SU-DHL-6 (cell line): ENCODE measurements around the gene MYO5C.

Experiments used
- H2AFZ ChIP-seq: fragments of 200-600 bp; sonication (generic); 2 replicates; pipeline ENCODE4 v1.6.1; 2014; ENCODE audit warnings: low read depth, mild to moderate bottlenecking, moderate library complexity, mixed read lengths, antibody characterized with exemption, low read length; ENCODE audit not compliant: severe bottlenecking
- H3F3A ChIP-seq: fragments of 200-600 bp; shearing (Covaris generic); 2 replicates; pipeline ENCODE4 v1.6.0; 2016; ENCODE audit warnings: antibody characterized with exemption, mild to moderate bottlenecking; ENCODE audit not compliant: insufficient read depth
- H3K27ac ChIP-seq: fragments of 200-600 bp; sonication (generic); 2 replicates; pipeline ENCODE4 v1.5.1; 2016; ENCODE audit warnings: low read depth, mild to moderate bottlenecking, low read length, moderate library complexity, mixed read lengths
- H3K27me3 ChIP-seq: fragments of 200-600 bp; sonication (generic), shearing (Covaris generic); 2 replicates; pipeline ENCODE4 v1.6.0; 2014; ENCODE audit warnings: mild to moderate bottlenecking, low read length
- H3K36me3 ChIP-seq: fragments of 200-600 bp; sonication (generic); 2 replicates; pipeline ENCODE4 v1.6.1; 2014; ENCODE audit warnings: mild to moderate bottlenecking, low read length, mixed read lengths
- H3K4me2 ChIP-seq: fragments of 300-600, 200-600 bp; shearing (Covaris generic), sonication (generic); 2 replicates; pipeline ENCODE4 v1.6.0; 2014; ENCODE audit warnings: low read length, low read depth, mild to moderate bottlenecking; ENCODE audit not compliant: poor library complexity, severe bottlenecking
- H3K4me3 ChIP-seq: fragments of 200-600 bp; sonication (generic); 2 replicates; pipeline ENCODE4 v1.5.1; 2014; ENCODE audit warnings: antibody characterized with exemption, low read length, mild to moderate bottlenecking, mixed read lengths; ENCODE audit not compliant: insufficient read depth, poor library complexity, severe bottlenecking
- H3K79me2 ChIP-seq: fragments of 200-600 bp; sonication (generic); 2 replicates; pipeline ENCODE4 v1.6.1; 2014; ENCODE audit warnings: mild to moderate bottlenecking, low read length, moderate library complexity; ENCODE audit not compliant: insufficient read depth
- H3K9ac ChIP-seq: fragments of 200-600 bp; sonication (generic); 2 replicates; pipeline ENCODE4 v1.7.0; 2014; ENCODE audit warnings: mild to moderate bottlenecking, low read length
- H3K9me2 ChIP-seq: fragments of 200-600 bp; sonication (generic); replicated peaks from 2 replicates; pipeline ENCODE4 v1.6.1; 2014; ENCODE audit warnings: low read length; ENCODE audit not compliant: insufficient read depth
- H3K9me3 ChIP-seq: fragments of 200-600 bp; sonication (generic); 2 replicates; pipeline ENCODE4 v1.6.1; 2014; ENCODE audit warnings: low read length, mixed read lengths; ENCODE audit not compliant: insufficient read depth
- H4K20me1 ChIP-seq: fragments of 200-600 bp; sonication (generic); 2 replicates; pipeline ENCODE4 v1.6.1; 2014; ENCODE audit warnings: low read depth, mild to moderate bottlenecking, antibody characterized with exemption, low read length, moderate library complexity, mixed read lengths
- EZH2phosphoT487 ChIP-seq: fragments of 200-600 bp; sonication (generic), shearing (Covaris generic); conservative IDR thresholded peaks from 2 replicates; pipeline ENCODE4 v1.6.1; 2018; ENCODE audit warnings: mild to moderate bottlenecking, antibody characterized with exemption, low read length, moderate library complexity, mixed read lengths
- TF ChIP-seq, protein P1 (sequence below): fragments of 200-600 bp; sonication (generic); IDR thresholded peaks from one replicate; pipeline ENCODE4 v1.5.1; 2017; ENCODE audit warnings: antibody characterized with exemption, mild to moderate bottlenecking, low read length, moderate library complexity; ENCODE audit not compliant: insufficient read depth, poor library complexity, severe bottlenecking

Gene MYO5C

GRCh38 chr15:52258461-52258860, 37.1 kb downstream of the MYO5C start:
- Histone ChIP-seq H3K27ac (no peak overlapping the region), H3K9ac (no peak overlapping the region), H4K20me1 (no peaks in the 10 kb centered on the region), H3K9me2 (no peaks in the 10 kb centered on the region), H2AFZ (no peak overlapping the region), H3K27me3 (no peaks in the 10 kb centered on the region), H3K4me2 (no peak overlapping the region), H3F3A (no peaks in the 10 kb centered on the region), H3K36me3 (no peaks in the 10 kb centered on the region), H3K4me3 (no peak overlapping the region), H3K9me3 (no peaks in the 10 kb centered on the region), H3K79me2 (no peaks in the 10 kb centered on the region)
- TF ChIP-seq EZH2phosphoT487, result no peak
- TF ChIP-seq, protein P1, sequence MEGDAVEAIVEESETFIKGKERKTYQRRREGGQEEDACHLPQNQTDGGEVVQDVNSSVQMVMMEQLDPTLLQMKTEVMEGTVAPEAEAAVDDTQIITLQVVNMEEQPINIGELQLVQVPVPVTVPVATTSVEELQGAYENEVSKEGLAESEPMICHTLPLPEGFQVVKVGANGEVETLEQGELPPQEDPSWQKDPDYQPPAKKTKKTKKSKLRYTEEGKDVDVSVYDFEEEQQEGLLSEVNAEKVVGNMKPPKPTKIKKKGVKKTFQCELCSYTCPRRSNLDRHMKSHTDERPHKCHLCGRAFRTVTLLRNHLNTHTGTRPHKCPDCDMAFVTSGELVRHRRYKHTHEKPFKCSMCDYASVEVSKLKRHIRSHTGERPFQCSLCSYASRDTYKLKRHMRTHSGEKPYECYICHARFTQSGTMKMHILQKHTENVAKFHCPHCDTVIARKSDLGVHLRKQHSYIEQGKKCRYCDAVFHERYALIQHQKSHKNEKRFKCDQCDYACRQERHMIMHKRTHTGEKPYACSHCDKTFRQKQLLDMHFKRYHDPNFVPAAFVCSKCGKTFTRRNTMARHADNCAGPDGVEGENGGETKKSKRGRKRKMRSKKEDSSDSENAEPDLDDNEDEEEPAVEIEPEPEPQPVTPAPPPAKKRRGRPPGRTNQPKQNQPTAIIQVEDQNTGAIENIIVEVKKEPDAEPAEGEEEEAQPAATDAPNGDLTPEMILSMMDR, result no peak

- Histone ChIP-seq H2AFZ (no peak overlapping the region), H3K9me3 (no peaks in the 10 kb centered on the region), H4K20me1 (no peaks in the 10 kb centered on the region), H3K4me2 (no peak overlapping the region), H3K27me3 (no peaks in the 10 kb centered on the region), H3K9ac (no peak overlapping the region), H3K36me3 (no peaks in the 10 kb centered on the region), H3K27ac (no peak overlapping the region), H3K9me2 (no peaks in the 10 kb centered on the region), H3K4me3 (no peak overlapping the region), H3K79me2 (no peaks in the 10 kb centered on the region), H3F3A (no peaks in the 10 kb centered on the region)
- TF ChIP-seq EZH2phosphoT487, result no peak
- TF ChIP-seq, protein P1, result no peak
Measured at GRCh38 chr15:52257734-52258062, 37.9 kb downstream of the MYO5C start.

- Histone ChIP-seq H3K27ac (no peak overlapping the region), H3K9me3 (no peaks in the 10 kb centered on the region), H3K4me2 (no peak overlapping the region), H3K4me3 (no peak overlapping the region), H3K9me2 (no peaks in the 10 kb centered on the region), H3F3A (no peaks in the 10 kb centered on the region), H3K27me3 (no peaks in the 10 kb centered on the region), H3K9ac (no peak overlapping the region), H3K36me3 (no peaks in the 10 kb centered on the region), H4K20me1 (no peaks in the 10 kb centered on the region), H2AFZ (no peak overlapping the region), H3K79me2 (no peaks in the 10 kb centered on the region)
- no peak for TF ChIP-seq EZH2phosphoT487
- TF ChIP-seq, protein P1, result no peak
Measured at GRCh38 chr15:52256930-52257733, 38.5 kb downstream of the MYO5C start.
